HG02798 (cell line): Measurements from ENCODE around the gene GLI3.

Experiments used
- ATAC-seq: cut with Tn5 transposase; IDR thresholded peaks from one replicate; pipeline ENCODE4 v1.9.1; 2021; ENCODE audit warnings: mild to moderate bottlenecking; ENCODE audit not compliant: unreplicated experiment, poor library complexity

GLI3 gene

DNA sequence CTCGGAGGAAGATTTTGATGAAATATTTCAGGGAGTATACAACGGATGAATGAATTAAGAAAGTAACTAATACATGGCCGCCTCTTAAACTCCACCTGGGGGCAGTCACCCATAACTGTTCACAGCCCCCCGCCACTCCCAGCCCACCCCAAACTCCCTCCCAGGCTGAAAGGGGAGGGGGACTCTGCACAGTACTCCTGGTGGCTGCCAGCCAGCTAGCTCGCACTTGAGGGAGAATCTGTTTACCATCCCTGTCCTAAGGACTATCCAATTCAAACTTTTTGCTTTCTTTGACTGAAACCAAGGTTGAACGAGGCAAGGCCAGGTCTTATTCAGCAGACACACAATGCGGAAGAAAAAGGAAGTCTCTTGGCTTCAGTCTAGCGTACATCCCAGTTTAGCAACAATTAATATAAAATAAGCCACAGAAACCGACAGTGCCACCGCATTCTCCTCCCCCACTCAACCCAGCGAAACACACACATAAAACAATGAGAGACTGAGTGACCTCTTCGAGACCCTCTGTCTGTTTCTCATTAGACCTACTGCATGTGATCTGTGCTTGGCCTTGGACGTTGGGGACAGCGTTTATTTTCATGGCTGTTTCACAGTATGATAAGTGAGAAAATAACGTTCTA, 219.5 kb downstream of the GLI3 start:
- ATAC-seq: peak; percentile 39

DNA sequence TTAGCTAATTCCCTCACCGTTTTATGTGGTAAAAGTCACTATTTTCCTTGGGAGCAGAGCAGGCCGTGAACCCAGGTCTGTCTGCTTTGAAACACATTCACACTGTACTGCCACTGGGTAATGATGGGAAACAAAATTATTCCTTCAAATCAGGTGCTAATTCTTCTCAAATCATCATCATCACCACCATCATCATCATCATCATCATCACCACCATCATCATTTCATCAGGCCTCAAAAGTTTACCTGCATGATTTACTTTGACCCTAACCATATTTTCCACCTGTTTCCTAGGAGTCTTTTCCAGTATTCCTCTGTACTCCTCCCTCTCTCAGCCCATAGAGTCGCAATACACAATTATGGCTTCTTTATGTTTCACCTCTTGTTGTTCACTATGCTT, 220.5 kb downstream of the GLI3 start:
- ATAC-seq: no peak

DNA sequence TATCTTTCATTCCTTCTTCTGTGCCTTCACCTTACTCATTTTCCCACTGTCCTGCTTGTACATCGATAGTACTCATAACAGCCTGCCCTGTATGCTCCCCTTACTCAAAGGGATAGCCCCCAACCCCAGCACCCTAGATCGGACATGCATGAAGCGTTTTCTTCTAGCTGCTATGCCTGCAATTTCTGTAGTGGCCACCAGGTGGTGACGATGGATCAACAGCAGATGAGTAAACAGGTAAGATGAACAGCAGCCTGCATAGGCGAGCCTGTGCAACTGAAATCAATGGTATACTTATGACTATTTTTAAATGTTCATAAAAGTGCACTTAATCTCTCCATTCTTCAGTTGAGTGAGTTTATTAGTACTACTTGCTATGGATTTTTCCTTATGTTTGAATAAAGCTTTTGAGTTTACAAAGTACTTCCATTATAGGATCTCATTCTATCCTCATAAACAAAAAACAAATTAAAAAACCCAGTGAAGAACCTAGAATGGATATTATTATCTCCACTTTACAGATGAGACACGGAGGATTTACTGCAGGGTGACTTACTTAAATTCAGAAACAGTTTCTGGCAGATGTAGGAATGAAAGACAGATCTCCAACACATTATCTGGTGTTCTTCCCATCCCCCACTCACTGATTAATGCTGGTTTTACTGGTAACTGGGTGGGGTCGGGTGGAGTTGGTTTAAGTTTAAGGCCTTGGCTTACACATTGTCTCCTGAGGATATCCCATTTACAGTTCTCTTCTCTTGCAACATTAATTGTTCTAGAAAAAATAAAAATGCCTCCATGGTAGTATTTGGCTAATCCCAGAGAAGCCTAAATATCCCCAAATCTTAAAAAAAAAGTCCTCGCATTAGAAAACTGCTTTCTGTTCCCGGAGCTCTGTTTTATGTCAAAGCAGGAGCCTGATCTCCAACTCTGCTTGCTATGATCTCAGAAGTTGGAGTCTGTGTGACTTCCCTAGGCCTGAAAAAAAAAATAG, 222.1 kb downstream of the GLI3 start:
- peak; percentile 55 for ATAC-seq

DNA sequence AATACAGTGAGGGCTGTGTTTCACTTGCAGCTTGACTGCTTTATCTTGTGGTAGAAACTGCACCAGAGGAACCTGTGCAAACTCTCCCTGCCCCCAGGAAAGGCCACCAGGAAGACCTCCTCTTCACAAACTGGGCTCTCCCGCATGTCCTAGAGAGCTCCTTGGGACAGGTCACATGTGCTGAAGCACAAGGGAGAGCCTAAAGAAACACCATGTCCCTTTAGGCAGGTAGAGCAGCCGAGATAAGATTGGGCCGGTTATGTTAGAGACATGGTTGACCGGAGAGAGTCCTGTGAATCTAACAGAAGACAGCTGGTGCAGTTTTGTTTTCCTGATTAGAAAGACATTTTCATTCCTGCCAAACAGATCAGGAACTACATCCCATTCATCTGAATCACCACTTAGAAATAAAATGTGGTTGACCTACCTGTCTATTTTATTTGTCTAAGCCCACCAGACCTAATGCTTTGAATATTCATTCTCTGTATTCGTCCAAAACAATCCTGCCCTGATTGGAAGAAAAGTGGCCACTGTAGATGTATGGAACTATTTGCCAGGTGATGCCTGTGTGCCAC, 224.1 kb downstream of the GLI3 start:
- no peak for ATAC-seq

DNA sequence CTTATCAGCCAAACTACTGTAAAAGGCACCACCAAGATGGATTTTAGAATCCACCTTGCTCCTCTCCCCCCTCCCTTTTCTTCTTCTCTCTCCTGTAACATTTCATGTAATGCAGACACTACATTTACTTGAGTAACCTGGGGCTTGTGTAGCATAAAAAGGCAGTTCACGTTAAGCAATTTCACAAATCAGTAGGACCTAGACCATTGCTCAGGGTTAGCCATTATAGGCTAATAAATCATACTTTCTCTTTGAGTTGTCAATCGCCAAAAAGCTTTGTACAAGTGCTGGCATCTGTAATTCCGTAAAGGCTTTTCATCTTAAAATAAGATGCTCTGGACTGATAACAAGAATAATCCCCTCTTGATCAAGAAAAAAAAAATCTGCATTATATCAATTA, 224.7 kb downstream of the GLI3 start:
- no peak for ATAC-seq

DNA sequence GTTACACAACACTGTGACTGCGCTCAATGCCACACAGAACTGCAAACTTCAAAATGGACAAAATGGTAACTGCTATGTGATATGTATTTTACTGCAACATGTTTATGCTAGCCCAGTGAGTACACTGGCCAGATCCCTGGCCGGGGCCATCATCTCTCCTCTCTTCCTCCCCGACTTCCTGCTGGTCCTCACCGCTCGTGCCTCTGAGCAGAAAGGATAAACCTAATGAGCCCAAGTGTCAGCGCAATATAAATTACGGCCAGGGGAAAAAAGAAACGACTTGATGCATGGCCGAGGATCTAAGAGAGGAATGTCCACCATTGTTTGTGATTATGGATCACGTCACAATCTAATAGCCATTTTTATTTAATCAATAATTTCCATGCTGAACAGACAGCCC, 225.2 kb downstream of the GLI3 start:
- no peak for ATAC-seq

DNA sequence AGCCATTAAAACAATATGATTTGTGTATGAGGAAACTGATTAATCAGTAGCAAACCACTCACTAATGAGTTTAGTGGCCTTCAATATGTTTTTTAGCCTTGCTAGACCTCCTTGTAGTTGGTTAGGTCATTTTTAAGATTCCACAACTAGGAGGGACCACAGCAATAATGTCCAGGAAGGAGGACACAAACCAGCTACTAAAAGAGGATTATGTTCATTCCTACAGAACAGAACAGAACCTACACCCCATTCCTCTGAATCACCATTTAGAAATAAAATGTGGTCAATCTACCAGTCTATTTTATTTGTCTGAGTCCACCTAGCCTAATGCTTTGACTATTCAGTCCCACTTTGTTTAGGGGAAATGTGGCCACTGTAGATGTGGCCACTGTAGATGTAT, 226.3 kb downstream of the GLI3 start:
- no peak for ATAC-seq

DNA sequence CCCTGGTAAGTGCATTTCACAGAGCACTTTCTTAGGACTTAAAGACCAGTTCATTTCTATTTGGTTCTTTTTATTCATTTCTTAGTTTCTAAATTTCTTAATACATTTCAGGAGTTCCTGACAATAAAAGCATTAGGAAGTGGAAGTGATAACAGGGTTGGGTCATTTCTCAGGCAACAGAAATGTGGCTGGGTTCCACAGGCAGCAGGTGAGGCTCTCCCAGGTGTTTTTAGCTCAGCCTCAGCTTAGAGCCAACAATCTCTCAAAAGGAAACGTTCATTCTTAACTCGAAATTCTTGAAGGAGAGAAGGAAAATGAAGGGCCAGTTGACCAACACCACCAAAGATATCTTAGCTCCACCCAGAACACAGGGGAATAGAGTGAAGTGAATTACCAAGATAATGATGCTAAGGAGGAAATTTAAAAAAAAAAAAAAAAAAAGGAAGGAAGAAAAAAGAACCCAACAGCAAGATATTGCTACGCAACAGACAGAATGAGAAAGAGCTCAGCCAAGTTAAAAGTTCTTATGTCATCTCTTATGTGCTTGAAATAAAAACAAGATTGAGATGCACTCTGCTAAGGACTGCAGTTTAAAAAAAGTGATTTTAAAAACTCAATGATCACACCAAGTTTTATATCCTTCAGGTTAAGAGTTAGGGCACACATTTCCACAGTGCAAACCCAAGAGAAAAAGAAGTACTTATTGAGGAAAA, 230.1 kb downstream of the GLI3 start:
- no peak for ATAC-seq

DNA sequence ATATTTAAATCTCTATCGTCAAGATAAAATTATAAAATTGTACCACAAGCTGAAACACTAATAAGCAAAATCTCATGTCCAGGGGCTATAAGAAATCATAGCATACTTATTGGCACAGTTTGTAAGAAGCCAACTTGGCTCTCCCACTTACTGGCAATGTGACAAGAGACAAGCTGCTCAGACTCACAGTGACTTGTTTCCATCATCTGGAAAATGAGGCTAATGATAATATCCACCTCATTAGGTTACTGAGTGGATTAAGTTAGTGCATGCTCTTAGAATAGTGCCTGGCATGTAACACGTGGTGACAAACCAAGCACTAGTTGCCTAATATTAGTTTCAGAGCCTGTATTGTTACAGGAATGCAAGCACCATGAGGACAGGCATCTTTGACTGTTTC, 234.4 kb downstream of the GLI3 start:
- no peak for ATAC-seq

DNA sequence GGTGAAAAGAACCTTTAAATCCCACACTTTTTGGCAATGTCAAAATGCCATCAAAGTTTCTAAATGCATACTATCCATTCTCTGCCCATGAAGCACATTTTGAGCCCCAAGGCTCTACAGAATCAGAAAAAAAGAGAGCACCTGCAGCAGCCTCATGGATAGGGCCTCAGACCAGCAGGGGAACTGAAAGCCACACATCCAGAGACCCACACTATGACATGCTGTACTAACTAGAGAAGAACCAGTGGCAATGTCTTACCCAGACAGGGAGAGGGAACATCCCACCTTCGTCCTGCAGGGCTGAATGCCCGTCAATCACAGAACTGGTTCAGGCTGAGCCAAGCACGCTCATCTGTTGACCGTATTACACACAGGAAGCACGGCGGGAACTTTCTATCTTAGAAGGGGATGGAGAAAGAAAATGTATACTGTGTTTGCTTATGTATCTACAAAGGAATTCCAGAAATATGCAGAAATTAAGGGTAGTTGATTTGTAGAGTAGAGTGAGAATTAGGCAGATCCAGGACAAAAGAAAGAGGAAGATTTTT, 237.2 kb downstream of the GLI3 start:
- peak; percentile 81 for ATAC-seq

DNA sequence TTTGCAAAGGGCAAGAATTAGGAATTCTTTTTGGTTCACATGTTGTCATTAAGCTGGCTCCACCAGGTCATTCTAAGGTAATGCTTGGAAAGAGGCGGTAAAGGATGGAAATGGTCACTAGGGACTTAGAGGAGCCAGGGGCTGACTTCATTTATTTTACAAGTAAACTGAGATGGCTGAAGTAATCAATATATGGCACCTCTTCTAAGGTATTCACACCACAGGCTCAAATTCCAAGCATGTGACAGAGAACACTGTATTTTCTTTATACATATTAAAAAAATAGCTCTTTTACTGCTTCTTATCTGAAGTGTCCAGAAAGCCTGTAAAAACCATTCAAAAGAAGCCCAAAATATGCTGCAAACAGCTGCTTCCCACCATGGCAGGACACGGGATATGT, 239.0 kb downstream of the GLI3 start:
- ATAC-seq: no peak

DNA sequence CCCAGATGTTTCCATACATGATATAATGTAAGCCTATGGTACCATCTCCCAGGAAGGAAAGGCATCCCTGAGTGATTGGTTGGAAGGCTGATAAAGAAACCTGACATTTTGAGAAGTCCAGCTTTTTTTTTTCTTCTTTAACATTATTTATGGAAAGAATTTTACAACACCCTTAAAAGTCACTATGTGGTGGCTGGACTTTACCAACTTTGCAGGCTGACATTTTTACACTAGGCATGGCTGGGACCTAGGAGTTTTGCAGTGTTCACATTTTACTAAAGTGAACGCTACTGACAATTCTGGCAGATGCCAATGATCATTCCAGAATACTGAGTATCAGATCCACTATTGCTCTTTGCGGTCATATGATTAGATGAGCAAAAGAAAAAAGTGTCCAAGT, 239.9 kb downstream of the GLI3 start:
- ATAC-seq: no peak

DNA sequence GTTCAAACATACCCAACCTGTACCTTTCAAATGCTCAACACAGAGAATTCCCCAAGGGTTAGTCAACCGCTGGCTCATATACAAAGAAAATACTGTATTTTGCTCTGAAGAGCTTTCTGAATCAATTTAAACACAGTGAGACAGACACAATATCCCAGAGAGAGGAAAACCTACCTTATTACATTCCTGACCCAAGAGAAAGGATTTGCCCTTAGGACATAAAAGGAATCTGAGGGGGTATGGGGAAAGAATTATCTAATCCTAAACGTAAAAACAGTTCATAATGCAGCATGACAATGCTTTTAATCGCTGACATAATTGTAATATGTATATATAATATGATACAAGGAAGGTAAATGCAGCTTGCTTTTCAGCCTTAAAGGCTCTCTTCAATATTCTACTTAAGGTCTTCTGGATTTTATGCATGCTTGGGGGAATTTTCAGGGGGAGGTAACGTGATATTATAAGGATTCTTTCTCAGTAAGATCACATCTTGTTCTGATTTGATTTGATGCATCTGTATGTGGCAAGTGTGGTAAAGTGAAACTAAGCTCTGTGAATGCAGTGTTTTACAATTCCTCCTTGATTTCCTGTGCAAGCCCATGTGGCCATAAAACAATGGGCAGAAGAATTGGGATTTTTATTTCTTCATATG, 240.5 kb downstream of the GLI3 start:
- no peak for ATAC-seq

DNA sequence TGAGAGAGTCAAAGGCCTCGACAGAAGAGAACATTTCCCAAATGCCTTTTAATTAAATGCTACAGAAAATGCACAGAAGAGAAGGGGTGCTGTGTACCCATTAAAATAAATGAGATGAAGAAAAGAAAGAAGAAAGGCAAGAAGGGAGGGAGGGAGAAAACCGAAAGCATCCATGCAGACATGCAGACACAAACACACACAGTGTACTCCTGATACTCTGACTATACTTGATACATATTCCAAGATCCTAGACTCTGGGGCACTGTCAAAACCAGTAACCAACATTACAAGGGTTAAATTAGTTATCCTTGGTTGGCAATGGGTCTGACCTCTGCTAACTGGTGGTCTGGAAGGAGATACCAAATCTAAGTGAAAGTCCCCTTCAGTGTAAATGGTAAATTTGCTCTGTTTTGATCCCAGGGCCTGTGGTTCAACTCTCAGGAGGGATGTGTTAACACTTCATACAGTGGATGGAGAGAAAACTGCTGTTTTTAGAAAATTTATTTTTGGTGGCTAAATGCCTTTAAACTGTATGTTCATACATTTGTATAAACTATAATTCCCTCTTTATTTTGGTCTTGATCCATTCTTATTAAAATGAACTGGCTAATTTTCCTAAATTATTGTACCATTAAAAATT, 241.3 kb downstream of the GLI3 start:
- ATAC-seq: no peak

DNA sequence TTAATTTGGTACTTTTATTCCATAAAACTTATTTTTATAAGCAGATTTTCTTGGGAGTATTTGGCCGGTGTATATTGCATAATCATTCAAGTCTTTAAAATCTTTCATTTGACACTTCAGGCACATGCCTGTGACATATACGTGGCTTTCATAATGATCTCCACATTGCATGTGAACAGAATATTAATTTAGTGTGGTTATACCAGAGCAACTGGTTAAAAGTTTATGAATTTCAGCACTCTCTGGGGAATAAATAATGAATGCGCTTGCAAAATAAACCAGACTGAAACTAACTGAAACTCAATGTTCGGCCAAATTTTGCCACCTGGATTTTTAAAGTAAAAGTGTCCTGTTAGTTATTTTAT, 242.3 kb downstream of the GLI3 start:
- no peak for ATAC-seq

DNA sequence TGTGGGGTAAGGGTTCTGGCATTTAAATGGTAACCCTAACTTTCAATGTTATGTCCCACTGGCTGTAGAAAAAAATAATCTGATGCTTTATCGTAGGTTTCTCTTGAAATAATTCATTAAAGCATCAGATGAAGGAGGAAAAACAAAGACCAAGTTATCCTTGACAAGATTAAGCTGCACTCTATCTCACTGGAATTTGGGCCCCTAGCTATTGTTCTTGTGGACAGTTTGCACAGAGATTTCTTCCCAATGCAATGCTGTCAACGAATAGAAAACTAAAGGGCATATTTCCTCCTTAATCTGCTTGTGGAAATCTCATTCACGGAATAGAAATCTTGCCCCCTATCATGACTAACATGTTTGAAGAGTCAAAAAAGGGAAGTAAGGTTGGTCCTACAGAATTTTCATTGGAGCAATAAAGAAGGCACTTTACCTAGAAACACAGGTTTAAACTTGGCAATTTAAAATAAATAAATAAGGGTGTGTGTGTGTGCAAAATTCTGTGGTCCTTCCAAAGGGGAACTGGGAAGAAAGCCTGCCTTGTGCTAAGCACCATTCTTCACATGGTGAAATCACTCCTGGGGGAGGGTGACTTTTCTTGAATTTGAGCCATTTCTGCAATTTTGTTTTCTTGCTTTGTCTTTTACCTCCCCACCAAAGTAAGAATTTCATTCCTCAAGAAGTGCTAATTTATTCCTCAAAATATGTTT, 242.8 kb downstream of the GLI3 start:
- ATAC-seq: no peak

DNA sequence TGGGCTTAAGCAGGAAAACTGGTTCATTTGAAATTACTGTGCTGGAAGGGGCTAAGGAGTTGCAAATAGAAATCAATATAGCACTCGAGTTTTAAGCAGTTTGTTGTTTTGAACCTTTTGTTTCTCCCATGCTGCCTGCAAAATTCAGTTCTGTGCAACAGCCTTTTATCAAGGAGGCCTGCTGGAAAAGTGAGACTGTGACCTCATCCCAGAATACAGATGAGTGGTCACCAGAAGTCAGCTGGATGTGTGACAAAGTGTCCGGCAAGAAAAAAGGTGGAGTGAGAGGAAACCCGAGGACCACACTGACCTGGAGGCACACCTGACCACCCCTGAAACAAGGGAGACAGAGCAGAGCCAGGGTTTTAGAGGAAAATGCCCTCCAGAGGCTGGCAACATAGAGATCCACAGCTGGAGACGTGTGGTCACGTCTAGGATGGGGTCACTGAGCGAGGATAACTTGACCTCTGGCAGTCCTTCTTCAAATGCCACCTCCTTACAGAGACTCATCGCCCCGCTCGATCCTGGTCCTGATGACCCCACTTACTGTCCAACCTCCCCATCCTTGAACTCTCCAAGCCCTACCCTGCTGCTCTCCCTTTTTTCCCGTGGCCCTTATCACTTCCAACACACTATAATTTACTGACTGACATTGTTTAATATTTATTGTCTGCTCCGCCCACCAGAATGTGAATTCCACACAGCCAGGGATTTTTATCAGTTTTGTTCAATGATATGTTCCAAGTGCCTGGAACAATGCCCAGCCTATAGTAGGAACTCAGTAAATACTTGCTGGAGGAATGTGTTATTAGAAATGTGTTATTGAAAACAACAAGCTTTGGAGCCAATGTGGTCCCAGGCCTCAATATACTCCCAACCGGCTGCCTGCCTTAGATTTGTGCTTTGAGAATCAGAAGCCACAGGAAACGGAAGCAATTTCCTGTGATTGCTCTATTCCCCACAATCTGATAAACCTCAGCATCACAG, 243.8 kb downstream of the GLI3 start:
- ATAC-seq: no peak

DNA sequence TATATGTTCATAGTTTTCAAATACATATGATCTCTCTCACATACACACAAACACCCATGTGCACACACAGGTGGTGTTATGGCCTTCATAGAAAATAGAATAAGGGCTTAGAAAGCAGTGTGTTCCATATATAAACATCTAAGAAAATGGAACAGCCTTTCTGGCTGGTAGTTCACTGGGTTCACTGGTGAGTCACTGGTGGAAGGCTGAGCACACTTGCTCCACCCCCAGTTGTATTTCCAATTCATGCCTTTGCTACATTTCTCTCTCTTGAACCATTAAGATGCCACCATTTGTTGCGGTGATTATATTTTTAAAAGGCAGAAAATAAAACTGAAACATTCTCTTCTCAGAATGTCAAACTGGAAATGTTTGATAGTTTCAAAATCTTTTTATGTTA, 252.1 kb downstream of the GLI3 start:
- ATAC-seq: peak; percentile 63
